ENCODE measurements around the gene ZNF100.

Gene ZNF100

DNA sequence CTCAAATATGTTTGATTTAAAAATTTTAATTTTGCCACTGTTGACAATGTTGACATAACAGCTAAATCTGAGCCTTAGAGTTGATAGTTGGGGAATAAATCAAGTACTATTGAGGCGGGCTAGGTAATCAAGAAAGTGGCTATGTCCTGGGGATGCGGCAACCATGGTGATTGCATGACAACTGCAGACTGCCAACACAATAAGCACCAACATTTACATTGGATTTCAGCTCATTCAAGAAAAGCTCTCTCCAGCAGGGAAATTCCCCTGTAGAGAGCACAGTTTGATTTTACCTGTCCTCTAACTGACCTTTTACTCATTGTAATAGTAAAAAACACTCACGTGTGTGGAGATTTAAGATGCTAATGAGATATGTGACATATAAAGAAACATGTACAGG lies 63.1 kb downstream of the ZNF100 start:
- CTCF ChIA-PET: interaction anchor here (0.6 kb wide), 1 partner anchor 52 kb away, joined by 3 read pairs; no protein-coding TSS in a partner anchor

DNA sequence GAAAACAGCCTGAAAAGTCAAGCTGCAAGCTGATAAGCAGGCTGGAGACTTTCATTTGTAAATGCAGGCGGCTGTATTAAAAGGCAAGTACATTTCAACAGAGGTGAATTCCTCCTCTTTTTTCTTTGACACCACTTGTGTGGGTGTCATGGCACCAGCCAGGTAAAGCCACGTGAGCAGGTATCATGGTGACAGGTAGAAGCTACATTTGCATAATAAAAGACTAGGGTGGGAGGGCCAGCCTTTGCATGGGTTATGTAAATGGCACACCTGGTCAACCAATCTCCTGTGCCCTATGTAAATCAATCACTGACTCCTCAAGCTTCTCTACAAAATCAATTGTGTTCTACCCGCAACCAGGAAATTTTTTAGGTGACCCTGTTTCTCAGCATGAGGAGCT lies 68.2 kb downstream of the ZNF100 start:
- no peak overlapping the region for H3K4me3 ChIP-seq (ENCODE audit: low read depth, low read length)
- H3K4me1 ChIP-seq (ENCODE audit: control insufficient read depth, insufficient read depth, low read length): no peaks in the 10 kb centered on the region
- H3K9me3 ChIP-seq (ENCODE audit: control insufficient read depth, insufficient read depth, low read depth, low read length): no peaks in the 10 kb centered on the region
- ChIA-PET CTCF (interaction anchor here (0.6 to 0.7 kb wide), 2 partner anchors 14 to 156 kb away, joined by 3 to 4 read pairs; no protein-coding TSS in a partner anchor), POLR2A (no interaction called here)
- no peak for TF ChIP-seq ZNF514 (tag by site-specific recombination; IDR thresholded peaks at IDR 0.05)
- no peak for TF ChIP-seq ZNF350 (tag by site-specific recombination; IDR thresholded peaks at IDR 0.05)
- no peak for TF ChIP-seq ZFP69B (tag by site-specific recombination; IDR thresholded peaks at IDR 0.05)
- no peak for TF ChIP-seq ZNF707 (tag by site-specific recombination; IDR thresholded peaks at IDR 0.05)
- TF ChIP-seq, protein P1, sequence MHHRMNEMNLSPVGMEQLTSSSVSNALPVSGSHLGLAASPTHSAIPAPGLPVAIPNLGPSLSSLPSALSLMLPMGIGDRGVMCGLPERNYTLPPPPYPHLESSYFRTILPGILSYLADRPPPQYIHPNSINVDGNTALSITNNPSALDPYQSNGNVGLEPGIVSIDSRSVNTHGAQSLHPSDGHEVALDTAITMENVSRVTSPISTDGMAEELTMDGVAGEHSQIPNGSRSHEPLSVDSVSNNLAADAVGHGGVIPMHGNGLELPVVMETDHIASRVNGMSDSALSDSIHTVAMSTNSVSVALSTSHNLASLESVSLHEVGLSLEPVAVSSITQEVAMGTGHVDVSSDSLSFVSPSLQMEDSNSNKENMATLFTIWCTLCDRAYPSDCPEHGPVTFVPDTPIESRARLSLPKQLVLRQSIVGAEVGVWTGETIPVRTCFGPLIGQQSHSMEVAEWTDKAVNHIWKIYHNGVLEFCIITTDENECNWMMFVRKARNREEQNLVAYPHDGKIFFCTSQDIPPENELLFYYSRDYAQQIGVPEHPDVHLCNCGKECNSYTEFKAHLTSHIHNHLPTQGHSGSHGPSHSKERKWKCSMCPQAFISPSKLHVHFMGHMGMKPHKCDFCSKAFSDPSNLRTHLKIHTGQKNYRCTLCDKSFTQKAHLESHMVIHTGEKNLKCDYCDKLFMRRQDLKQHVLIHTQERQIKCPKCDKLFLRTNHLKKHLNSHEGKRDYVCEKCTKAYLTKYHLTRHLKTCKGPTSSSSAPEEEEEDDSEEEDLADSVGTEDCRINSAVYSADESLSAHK (tag by site-specific recombination; IDR thresholded peaks at IDR 0.05): no peak
- TF ChIP-seq ZNF677 (tag by site-specific recombination; IDR thresholded peaks at IDR 0.05): no peak
- no peak for TF ChIP-seq ZNF155 (tag by site-specific recombination; IDR thresholded peaks at IDR 0.05)
- TF ChIP-seq KLF16 (tag by site-specific recombination; IDR thresholded peaks at IDR 0.05): no peak
- TF ChIP-seq ZNF76 (tag by site-specific recombination; IDR thresholded peaks at IDR 0.05; ENCODE audit: borderline replicate concordance, low read depth): no peak
- no peak for TF ChIP-seq ZNF266 (tag by site-specific recombination; IDR thresholded peaks at IDR 0.05; ENCODE audit: low read depth)
- TF ChIP-seq, protein P2, sequence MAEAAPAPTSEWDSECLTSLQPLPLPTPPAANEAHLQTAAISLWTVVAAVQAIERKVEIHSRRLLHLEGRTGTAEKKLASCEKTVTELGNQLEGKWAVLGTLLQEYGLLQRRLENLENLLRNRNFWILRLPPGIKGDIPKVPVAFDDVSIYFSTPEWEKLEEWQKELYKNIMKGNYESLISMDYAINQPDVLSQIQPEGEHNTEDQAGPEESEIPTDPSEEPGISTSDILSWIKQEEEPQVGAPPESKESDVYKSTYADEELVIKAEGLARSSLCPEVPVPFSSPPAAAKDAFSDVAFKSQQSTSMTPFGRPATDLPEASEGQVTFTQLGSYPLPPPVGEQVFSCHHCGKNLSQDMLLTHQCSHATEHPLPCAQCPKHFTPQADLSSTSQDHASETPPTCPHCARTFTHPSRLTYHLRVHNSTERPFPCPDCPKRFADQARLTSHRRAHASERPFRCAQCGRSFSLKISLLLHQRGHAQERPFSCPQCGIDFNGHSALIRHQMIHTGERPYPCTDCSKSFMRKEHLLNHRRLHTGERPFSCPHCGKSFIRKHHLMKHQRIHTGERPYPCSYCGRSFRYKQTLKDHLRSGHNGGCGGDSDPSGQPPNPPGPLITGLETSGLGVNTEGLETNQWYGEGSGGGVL (tag by site-specific recombination; IDR thresholded peaks at IDR 0.05): no peak
- no peak for TF ChIP-seq ZNF549 (tag by site-specific recombination; IDR thresholded peaks at IDR 0.05)
- TF ChIP-seq ZNF785 (tag by site-specific recombination; IDR thresholded peaks at IDR 0.05): no peak
- TF ChIP-seq ZBTB21 (tag by site-specific recombination; IDR thresholded peaks at IDR 0.05): no peak
- no peaks in the 10 kb centered on the region for H3K36me3 ChIP-seq (ENCODE audit: control insufficient read depth in 2 of 2, insufficient read depth in 1 of 2, low read length in 2 of 2)
- H3K27ac ChIP-seq (ENCODE audit: extremely low read depth, low read depth, low read length): no peak overlapping the region

More for the DNA sequence above, 63.1 kb downstream of the ZNF100 start:
- POLR2A ChIA-PET: interaction anchor here (1.5 kb wide), 1 partner anchor 63 kb away, joined by 3 read pairs; the partner anchor contains the start of gene ZNF100
- Histone ChIP-seq H3K4me3 (ENCODE audit: low read depth, low read length) (no peak overlapping the region), H3K27ac (ENCODE audit: extremely low read depth, low read depth, low read length) (no peak overlapping the region), H3K4me1 (ENCODE audit: control insufficient read depth, insufficient read depth, low read length) (no peaks in the 10 kb centered on the region), H3K9me3 (ENCODE audit: control insufficient read depth, insufficient read depth, low read depth, low read length) (no peaks in the 10 kb centered on the region), H3K36me3 (ENCODE audit: control insufficient read depth in 2 of 2, insufficient read depth in 1 of 2, low read length in 2 of 2) (no peaks in the 10 kb centered on the region)
- TF ChIP-seq ZNF202 (tag by site-specific recombination; IDR thresholded peaks at IDR 0.05; ENCODE audit: borderline replicate concordance): no peak
- no peak for TF ChIP-seq SALL2 (tag by site-specific recombination; IDR thresholded peaks at IDR 0.05; ENCODE audit: borderline replicate concordance)
- no peak for TF ChIP-seq ZNF311 (tag by site-specific recombination; IDR thresholded peaks at IDR 0.05; ENCODE audit: borderline replicate concordance)
- no peak for TF ChIP-seq YY2 (tag by site-specific recombination; IDR thresholded peaks at IDR 0.05)
- TF ChIP-seq, protein P3, sequence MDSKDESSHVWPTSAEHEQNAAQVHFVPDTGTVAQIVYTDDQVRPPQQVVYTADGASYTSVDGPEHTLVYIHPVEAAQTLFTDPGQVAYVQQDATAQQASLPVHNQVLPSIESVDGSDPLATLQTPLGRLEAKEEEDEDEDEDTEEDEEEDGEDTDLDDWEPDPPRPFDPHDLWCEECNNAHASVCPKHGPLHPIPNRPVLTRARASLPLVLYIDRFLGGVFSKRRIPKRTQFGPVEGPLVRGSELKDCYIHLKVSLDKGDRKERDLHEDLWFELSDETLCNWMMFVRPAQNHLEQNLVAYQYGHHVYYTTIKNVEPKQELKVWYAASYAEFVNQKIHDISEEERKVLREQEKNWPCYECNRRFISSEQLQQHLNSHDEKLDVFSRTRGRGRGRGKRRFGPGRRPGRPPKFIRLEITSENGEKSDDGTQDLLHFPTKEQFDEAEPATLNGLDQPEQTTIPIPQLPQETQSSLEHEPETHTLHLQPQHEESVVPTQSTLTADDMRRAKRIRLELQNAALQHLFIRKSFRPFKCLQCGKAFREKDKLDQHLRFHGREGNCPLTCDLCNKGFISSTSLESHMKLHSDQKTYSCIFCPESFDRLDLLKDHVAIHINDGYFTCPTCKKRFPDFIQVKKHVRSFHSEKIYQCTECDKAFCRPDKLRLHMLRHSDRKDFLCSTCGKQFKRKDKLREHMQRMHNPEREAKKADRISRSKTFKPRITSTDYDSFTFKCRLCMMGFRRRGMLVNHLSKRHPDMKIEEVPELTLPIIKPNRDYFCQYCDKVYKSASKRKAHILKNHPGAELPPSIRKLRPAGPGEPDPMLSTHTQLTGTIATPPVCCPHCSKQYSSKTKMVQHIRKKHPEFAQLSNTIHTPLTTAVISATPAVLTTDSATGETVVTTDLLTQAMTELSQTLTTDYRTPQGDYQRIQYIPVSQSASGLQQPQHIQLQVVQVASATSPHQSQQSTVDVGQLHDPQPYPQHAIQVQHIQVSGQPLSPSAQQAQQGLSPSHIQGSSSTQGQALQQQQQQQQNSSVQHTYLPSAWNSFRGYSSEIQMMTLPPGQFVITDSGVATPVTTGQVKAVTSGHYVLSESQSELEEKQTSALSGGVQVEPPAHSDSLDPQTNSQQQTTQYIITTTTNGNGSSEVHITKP (tag by site-specific recombination; IDR thresholded peaks at IDR 0.05): no peak
- no peak for TF ChIP-seq BCL11B (tag by site-specific recombination; IDR thresholded peaks at IDR 0.05; ENCODE audit: low read depth)
- TF ChIP-seq ZFHX2 (tag by site-specific recombination; conservative IDR thresholded peaks at IDR 0.05): no peak
- TF ChIP-seq RBAK (tag by site-specific recombination; IDR thresholded peaks at IDR 0.05): no peak
- TF ChIP-seq KLF7 (tag by site-specific recombination; IDR thresholded peaks at IDR 0.05; ENCODE audit: borderline replicate concordance): no peak
